GM12801 (cell line): Measurements from ENCODE around the gene MYO9A.

Experiments
- TF ChIP-seq, protein P1 (sequence below): IDR thresholded peaks from one replicate; pipeline ENCODE4 v1.5.1; 2011; ENCODE audit warnings: control low read depth; ENCODE audit not compliant: insufficient read length; ENCODE audit errors: extremely low read depth

Gene MYO9A

GRCh38 chr15:72082176-72082575 is 35.8 kb downstream of the MYO9A start:
- TF ChIP-seq, protein P1, sequence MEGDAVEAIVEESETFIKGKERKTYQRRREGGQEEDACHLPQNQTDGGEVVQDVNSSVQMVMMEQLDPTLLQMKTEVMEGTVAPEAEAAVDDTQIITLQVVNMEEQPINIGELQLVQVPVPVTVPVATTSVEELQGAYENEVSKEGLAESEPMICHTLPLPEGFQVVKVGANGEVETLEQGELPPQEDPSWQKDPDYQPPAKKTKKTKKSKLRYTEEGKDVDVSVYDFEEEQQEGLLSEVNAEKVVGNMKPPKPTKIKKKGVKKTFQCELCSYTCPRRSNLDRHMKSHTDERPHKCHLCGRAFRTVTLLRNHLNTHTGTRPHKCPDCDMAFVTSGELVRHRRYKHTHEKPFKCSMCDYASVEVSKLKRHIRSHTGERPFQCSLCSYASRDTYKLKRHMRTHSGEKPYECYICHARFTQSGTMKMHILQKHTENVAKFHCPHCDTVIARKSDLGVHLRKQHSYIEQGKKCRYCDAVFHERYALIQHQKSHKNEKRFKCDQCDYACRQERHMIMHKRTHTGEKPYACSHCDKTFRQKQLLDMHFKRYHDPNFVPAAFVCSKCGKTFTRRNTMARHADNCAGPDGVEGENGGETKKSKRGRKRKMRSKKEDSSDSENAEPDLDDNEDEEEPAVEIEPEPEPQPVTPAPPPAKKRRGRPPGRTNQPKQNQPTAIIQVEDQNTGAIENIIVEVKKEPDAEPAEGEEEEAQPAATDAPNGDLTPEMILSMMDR, result no peak

GRCh38 chr15:72078887-72079286 is 39.1 kb downstream of the MYO9A start:
- TF ChIP-seq, protein P1, result no peak

DNA sequence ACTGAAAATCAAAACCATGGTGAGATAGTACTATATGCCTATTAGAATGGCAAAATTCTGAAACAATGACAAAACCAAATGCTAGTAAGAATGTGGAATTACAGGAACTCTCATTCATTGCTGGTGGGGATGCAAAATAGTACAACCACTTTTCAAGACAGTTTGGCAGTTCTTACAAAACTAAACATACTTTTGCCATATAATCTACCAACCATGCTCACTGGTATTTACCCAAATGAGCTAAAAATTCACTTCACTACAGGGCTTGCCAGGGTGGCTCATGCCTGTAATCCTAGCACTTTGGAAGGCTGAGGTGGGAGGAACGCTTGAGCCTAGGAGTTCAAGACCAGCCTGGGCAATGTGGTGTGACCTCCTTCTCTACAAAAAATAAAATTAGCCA is 40.0 kb downstream of the MYO9A start:
- TF ChIP-seq, protein P1, result no peak

DNA sequence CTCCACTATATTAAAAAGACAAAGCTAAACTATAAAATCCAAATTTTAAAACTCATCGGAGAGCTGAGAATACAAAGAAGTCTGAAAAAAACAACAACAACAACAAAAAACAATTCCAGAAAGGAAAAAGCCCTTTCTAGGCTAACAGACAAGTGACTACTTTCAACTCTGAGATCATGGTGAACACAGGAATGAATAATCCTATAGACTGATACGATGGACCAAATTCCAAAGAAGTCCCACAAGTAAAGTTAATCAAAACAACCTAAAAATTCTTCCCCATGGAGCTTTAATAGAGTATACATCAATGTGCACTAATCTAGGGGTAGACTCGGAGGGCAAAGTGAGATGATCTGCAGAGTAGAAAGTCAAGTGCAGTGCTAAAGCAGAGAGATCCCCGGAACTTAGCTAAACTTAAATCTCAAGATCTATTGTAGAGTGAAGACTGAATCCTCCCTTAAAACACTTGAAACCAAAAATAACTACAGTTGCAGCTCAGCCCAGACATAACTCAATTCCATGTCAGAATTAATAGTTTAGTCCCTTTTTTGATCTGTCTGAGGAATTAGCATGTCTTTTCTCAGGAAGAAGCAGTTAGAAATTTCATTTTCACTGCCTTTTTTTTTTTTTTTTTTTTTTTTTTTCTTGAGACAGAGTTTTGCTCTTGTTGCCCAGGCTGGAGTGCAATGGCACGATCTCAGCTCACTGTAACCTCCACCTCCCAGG is 43.5 kb downstream of the MYO9A start:
- TF ChIP-seq, protein P1, result no peak

DNA sequence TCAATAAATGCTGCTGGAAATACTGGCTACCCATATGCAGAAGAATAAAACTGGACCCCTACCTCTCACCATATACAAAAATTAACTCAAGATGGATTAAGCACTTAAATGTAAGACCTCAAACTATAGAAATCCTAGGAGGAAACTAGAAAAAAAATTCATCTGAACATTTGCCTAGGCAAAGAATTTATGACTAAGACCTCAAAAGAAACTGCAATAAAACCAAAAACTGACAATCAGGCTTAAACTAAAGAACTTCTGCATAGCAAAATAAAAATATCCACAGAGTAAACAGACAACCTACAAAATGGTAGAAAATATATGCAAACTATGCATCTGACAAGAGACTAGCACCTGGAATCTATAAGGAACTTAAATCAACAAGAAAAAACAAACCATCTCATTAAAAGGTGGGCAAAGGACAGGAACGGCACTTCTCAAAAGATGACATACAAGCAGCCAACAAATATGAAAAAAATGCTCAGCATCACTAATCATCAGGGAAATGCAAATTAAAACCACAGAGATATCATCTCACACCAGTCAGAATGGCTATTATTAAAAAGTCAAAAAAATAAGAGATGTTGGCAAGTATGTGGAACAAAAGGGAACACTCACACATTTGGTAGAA is 47.0 kb downstream of the MYO9A start:
- TF ChIP-seq, protein P1, result no peak

DNA sequence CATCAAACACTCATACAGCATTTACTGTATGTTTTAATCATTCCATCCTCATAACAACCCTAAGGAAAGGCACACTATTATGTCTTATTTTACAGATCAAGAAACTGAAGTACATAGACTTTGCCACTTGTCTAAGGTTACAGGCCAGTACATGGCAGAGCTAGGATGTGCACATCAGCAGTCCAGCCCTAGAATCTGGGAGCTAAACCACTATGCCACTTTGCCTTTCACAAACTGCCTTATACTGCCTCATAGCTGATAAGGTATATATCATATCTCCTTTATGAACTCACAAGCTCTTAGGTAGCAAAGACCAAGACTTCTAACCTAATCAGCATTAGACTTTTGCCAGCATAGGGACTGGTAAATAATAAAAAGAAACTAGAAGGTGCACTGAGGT is 49.1 kb downstream of the MYO9A start:
- TF ChIP-seq, protein P1, result no peak

DNA sequence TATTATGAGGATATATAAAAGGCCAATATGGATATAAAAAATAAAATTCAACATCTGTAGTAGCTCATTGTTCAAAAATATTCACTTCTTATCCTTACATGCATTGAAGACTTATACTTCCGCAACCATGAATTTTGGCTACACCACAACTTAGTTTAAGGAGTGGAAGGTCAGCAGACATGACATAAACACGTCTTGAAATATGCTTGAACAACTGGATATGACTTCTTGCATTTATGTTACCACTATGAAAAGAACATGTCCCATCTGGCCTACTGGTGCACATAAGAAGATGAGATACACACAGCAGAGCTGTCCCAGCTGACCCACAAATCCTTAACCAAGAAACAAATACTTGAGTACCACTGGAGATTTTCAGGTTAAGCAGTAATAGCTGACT is 52.1 kb downstream of the MYO9A start:
- TF ChIP-seq, protein P1, result no peak
